ENCODE results near the gene ENHO. TPM values are rescaled to one million over a fixed set of nuclear protein-coding genes. Genes with fewer than 3 reads are reported as not detected.

ENHO gene
- total RNA-seq, 2 experiments from 2014 or later, result not detected

- Mint-ChIP-seq H3K36me3 (ENCODE audit: low read depth) (no peaks in the 10 kb centered on the region), H3K4me3 (no peak overlapping the region), H3K27me3 (ENCODE audit: low read depth) (peaks cover 24% of the 10 kb centered on the region), H3K9me3 (ENCODE audit: insufficient read depth) (no peaks in the 10 kb centered on the region), H3K27ac (no peak overlapping the region), H3K4me1 (ENCODE audit: low read depth) (no peaks in the 10 kb centered on the region)
- ChIA-PET POLR2A (no interaction called here), CTCF (interaction anchor here (0.9 to 1.4 kb wide), 4 partner anchors 8 to 74 kb away, joined by 3 to 7 read pairs (median 3); no protein-coding TSS in a partner anchor)
- ATAC-seq (no peak), DNase-seq (peak; percentile 28)
Observed at GRCh38 chr9:34562135-34562745, 39.5 kb upstream of the ENHO start.

GRCh38 chr9:34560599-34561214 is 37.9 kb upstream of the ENHO start:
- no peak for ATAC-seq
- Mint-ChIP-seq H3K27me3 (ENCODE audit: low read depth) (peaks cover 20% of the 10 kb centered on the region), H3K4me3 (no peak overlapping the region), H3K4me1 (ENCODE audit: low read depth) (no peaks in the 10 kb centered on the region), H3K9me3 (ENCODE audit: insufficient read depth) (no peaks in the 10 kb centered on the region), H3K36me3 (ENCODE audit: low read depth) (no peaks in the 10 kb centered on the region), H3K27ac (no peak overlapping the region)
- DNase-seq, result no peak
- POLR2A ChIA-PET, result no interaction called here
- CTCF ChIA-PET, result interaction anchor here (0.6 to 1.0 kb wide), 3 partner anchors 32 to 41 kb away, joined by 3 read pairs; no protein-coding TSS in a partner anchor

- DNase-seq (no peak), ATAC-seq (no peak)
- Mint-ChIP-seq H3K4me3 (no peak overlapping the region), H3K9me3 (ENCODE audit: insufficient read depth) (no peaks in the 10 kb centered on the region), H3K36me3 (ENCODE audit: low read depth) (no peaks in the 10 kb centered on the region), H3K27ac (no peak overlapping the region), H3K27me3 (ENCODE audit: low read depth) (peaks cover 20% of the 10 kb centered on the region), H3K4me1 (ENCODE audit: low read depth) (no peaks in the 10 kb centered on the region)
- CTCF ChIA-PET, result no interaction called here
- POLR2A ChIA-PET, result no interaction called here
Observed at GRCh38 chr9:34559624-34560455, 37.0 kb upstream of the ENHO start.

- Mint-ChIP-seq H3K27me3 (ENCODE audit: low read depth) (peaks cover 16% of the 10 kb centered on the region), H3K27ac (no peak overlapping the region), H3K4me3 (no peak overlapping the region), H3K9me3 (ENCODE audit: insufficient read depth) (no peaks in the 10 kb centered on the region), H3K4me1 (ENCODE audit: low read depth) (no peaks in the 10 kb centered on the region), H3K36me3 (ENCODE audit: low read depth) (no peaks in the 10 kb centered on the region)
- no peak for ATAC-seq
- ChIA-PET CTCF (interaction anchor here (1.8 kb wide), 1 partner anchor 11 kb away, joined by 4 read pairs; no protein-coding TSS in a partner anchor), POLR2A (no interaction called here)
- no peak for DNase-seq
Observed at GRCh38 chr9:34558919-34559623, 36.3 kb upstream of the ENHO start.

DNA sequence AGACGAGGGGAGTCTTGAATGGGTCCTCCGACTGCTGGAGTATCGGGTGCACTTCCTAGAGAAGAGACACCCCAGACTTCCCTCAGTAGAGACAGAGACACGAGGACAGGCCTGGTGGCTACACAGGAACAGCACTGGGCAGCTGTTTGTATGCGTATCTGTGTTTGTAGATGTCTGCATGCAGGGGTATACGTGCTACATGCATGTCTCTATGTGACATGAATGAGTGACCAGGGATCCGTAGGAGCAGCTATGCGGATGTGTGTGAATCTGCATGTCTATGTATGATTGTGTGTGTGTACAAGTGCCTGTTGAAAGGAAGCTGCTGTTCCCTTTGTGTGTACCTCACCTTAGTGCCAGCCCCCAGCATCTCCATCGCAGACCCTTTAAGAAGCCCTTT is 35.6 kb upstream of the ENHO start:
- Mint-ChIP-seq H3K4me1 (ENCODE audit: low read depth) (no peaks in the 10 kb centered on the region), H3K27ac (no peak overlapping the region), H3K27me3 (ENCODE audit: low read depth) (peaks cover 9% of the 10 kb centered on the region), H3K4me3 (no peak overlapping the region), H3K9me3 (ENCODE audit: insufficient read depth) (no peaks in the 10 kb centered on the region), H3K36me3 (ENCODE audit: low read depth) (no peaks in the 10 kb centered on the region)
- ATAC-seq (no peak), DNase-seq (no peak)
- ChIA-PET POLR2A (no interaction called here), CTCF (interaction anchor here (1.8 kb wide), 1 partner anchor 10 kb away, joined by 4 read pairs; no protein-coding TSS in a partner anchor)

GRCh38 chr9:34557426-34558321 is 34.9 kb upstream of the ENHO start:
- Mint-ChIP-seq H3K36me3 (ENCODE audit: low read depth) (no peaks in the 10 kb centered on the region), H3K27ac (no peak overlapping the region), H3K9me3 (ENCODE audit: insufficient read depth) (no peaks in the 10 kb centered on the region), H3K27me3 (ENCODE audit: low read depth) (peaks cover 9% of the 10 kb centered on the region), H3K4me1 (ENCODE audit: low read depth) (no peaks in the 10 kb centered on the region), H3K4me3 (no peak overlapping the region)
- ATAC-seq, result no peak
- CTCF ChIA-PET, result interaction anchor here (1.8 kb wide), 1 partner anchor 10 kb away, joined by 4 read pairs; no protein-coding TSS in a partner anchor
- POLR2A ChIA-PET, result no interaction called here
- no peak for DNase-seq

DNA sequence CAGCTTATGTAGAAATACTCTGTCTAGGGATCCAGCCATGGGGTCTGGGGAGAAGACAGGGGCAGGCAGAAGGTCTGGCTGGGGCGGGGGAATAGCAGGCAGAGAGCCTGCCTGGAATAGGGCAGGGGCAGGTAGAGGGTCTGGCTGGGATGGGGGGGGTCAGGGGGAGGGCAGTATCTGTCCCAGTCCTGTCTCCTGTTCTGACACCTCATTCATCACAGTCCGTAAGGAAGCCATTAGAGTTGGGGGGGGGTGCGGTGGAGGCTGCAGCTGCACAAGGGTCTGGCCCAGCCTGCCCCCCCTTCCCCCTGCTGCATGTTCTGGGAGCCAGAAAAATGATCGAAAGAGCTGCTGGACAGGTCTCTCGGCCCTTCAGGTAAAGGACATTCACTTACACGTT is 34.2 kb upstream of the ENHO start:
- Mint-ChIP-seq H3K4me1 (ENCODE audit: low read depth) (no peaks in the 10 kb centered on the region), H3K27ac (no peak overlapping the region), H3K9me3 (ENCODE audit: insufficient read depth) (no peaks in the 10 kb centered on the region), H3K27me3 (ENCODE audit: low read depth) (peaks cover 9% of the 10 kb centered on the region), H3K4me3 (no peak overlapping the region), H3K36me3 (ENCODE audit: low read depth) (no peaks in the 10 kb centered on the region)
- DNase-seq (no peak), ATAC-seq (no peak)
- ChIA-PET POLR2A (no interaction called here), CTCF (no interaction called here)

DNA sequence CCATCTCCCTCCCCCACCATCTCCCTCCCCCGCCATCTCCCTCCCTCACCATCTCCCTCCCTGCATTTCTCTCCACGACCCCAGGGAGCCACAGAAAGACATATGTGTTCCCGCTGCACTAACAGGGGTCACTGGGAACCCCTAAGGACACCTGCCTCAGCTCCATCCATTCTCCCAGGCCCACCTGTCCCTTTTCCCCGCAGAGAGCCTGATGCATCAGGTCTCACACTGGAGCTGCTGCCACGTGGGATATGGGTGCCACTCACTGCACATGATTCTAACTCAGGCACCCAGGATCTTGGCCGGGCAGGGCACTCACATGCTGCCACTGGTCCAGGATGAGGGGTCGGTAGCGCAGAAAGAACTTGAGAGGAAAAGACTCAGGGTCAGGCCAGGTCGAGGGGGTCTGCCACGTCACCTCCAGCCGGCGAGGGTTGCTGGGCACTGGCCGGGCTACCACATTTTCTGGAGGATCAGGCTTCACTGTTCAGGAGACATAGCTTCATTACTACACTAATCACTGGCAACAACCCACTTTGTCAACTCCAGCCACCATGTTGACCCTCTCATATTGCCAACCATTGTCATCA is 33.2 kb upstream of the ENHO start:
- Mint-ChIP-seq H3K4me1 (ENCODE audit: low read depth) (no peaks in the 10 kb centered on the region), H3K9me3 (ENCODE audit: insufficient read depth) (no peaks in the 10 kb centered on the region), H3K4me3 (no peak overlapping the region), H3K27me3 (ENCODE audit: low read depth) (peaks cover 9% of the 10 kb centered on the region), H3K27ac (no peak overlapping the region), H3K36me3 (ENCODE audit: low read depth) (no peaks in the 10 kb centered on the region)
- DNase-seq (no peak), ATAC-seq (no peak)
- ChIA-PET CTCF (interaction anchor here (0.9 kb wide), 1 partner anchor 152 kb away, joined by 3 read pairs; no protein-coding TSS in a partner anchor), POLR2A (no interaction called here)

- DNase-seq, result no peak
- H3K4me1 Mint-ChIP-seq (ENCODE audit: low read depth), result no peaks in the 10 kb centered on the region
- ChIA-PET CTCF (interaction anchor here (0.9 kb wide), 1 partner anchor 152 kb away, joined by 3 read pairs; no protein-coding TSS in a partner anchor), POLR2A (no interaction called here)
- H3K27me3 Mint-ChIP-seq (ENCODE audit: low read depth), result peaks cover 9% of the 10 kb centered on the region
- ATAC-seq, result no peak
- H3K9me3 Mint-ChIP-seq (ENCODE audit: insufficient read depth), result no peaks in the 10 kb centered on the region
- no peak overlapping the region for H3K4me3 Mint-ChIP-seq
- no peaks in the 10 kb centered on the region for H3K36me3 Mint-ChIP-seq (ENCODE audit: low read depth)
- no peak overlapping the region for H3K27ac Mint-ChIP-seq
Observed at GRCh38 chr9:34555500-34555899, 32.7 kb upstream of the ENHO start.

DNA sequence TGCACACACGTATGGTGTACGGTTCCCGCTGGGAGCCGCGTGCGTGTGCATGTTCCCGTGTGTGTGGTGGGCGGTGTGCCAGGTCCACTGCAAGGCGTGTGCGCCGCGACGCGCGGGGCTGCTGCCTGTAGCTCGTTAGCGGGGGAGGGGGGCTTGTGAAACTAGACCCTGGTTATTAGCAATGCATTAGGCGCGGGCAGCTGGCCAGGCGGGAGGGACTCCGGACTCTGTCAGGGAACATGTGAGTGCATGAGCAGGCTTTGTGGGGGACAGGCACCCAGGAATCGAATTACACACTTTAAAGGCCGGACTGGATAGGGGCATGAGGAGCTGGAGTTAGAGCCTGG is 32.2 kb upstream of the ENHO start:
- CTCF ChIA-PET, result no interaction called here

More for the DNA sequence above, 32.2 kb upstream of the ENHO start:
- POLR2A ChIA-PET, result no interaction called here
- ATAC-seq, result no peak
- H3K36me3 Mint-ChIP-seq (ENCODE audit: low read depth), result no peaks in the 10 kb centered on the region
- H3K4me3 Mint-ChIP-seq, result no peak overlapping the region
- no peak overlapping the region for H3K27ac Mint-ChIP-seq
- no peak for DNase-seq
- H3K27me3 Mint-ChIP-seq (ENCODE audit: low read depth), result peaks cover 6% of the 10 kb centered on the region
- H3K9me3 Mint-ChIP-seq (ENCODE audit: insufficient read depth), result no peaks in the 10 kb centered on the region
- H3K4me1 Mint-ChIP-seq (ENCODE audit: low read depth), result no peaks in the 10 kb centered on the region
